Cardiac septum (tissue), 1 donor: ENCODE results near the gene ODAD4. TPM values are rescaled to one million over a fixed set of nuclear protein-coding genes. Genes with fewer than 3 reads are reported as not detected.
A peak's percentile ranks its signal among the peaks of the same experiment; 100 is the strongest.
"Not testable (repeated sequence)": the region's sequence is repeated elsewhere in the genome, so short reads cannot be mapped to it uniquely, and the experiment has no call there.

Source experiments
- DNase-seq: peaks from one replicate; pipeline ENCODE4 v3.0.0-alpha.2; 2020; ENCODE audit warnings: low spot score
- intact Hi-C: fragments of 100-400 bp; cut with DNase I; formaldehyde crosslinking; loops from one replicate; pipeline ENCODE4 v1.14.0; 2022
- total RNA-seq: library from RNA; stranded (reverse); fragmentation: NEBNext Ultra II Directional; extraction: Animal tissue kit (Norgen Biotek cat#: 25700); gene quantifications from one replicate; pipeline ENCODE4 v1.2.1, GENCODE V29; 2021
- donor health status: DM: no; HTN: no; CAD: no.

Gene ODAD4
- total RNA-seq, 1 donor from 2014 or later, result 0.54 TPM

DNA sequence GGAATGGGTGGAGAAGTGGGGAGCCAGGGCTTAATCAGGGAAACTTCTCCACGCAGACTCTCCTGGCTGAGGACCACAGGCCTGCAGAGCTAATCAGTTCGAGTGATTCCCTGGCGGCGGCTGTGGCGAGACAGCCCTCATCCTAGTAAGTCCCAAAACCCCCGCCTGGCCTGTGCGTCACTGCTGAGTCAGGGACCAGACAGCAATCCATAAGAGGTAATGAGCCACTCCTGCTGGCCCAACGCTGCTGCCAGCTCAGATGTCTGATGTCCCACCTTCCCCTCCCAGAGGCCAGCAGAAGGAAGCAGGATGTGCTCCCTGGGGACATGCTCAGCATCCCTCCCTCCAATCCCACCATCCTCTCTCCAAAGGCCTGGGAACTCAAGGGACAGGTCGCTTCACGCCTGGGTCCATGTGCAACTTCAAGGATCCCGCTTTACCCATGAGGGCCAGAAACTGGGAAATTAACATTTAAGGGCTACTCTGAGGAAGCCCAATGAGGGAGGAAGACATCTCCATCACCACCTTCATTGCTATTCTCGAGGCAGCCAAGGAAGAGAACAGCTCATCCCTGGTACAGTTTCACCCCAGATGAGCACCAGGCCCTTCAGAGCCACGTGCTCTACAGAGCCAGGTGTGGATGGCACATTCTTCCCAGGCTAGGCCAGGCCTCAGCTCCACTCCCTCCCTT lies 19.6 kb upstream of the ODAD4 start:
- intact Hi-C loops, result loop anchor here (10.0 kb wide), 1 partner anchor 56 kb away; no protein-coding TSS in a partner anchor
- no peak for DNase-seq

GRCh38 chr17:41912925-41913324 lies 17.5 kb upstream of the ODAD4 start:
- intact Hi-C loops, result loop anchor here (10.0 kb wide), 1 partner anchor 58 kb away; no protein-coding TSS in a partner anchor
- DNase-seq, result no peak

- DNase-seq, result no peak
- intact Hi-C loops, result loop anchor here (10.0 kb wide), 1 partner anchor 59 kb away; no protein-coding TSS in a partner anchor
Observed at GRCh38 chr17:41913798-41914197, 16.6 kb upstream of the ODAD4 start.

- no peak for DNase-seq
Observed at GRCh38 chr17:41914358-41914766, 16.1 kb upstream of the ODAD4 start.

GRCh38 chr17:41915020-41915419 lies 15.4 kb upstream of the ODAD4 start:
- DNase-seq, result no peak
- intact Hi-C loops, result loop anchor here (10.0 kb wide), 1 partner anchor 60 kb away; no protein-coding TSS in a partner anchor

More at GRCh38 chr17:41914358-41914766, 16.1 kb upstream of the ODAD4 start:
- intact Hi-C loops, result loop anchor here (10.0 kb wide), 1 partner anchor 60 kb away; no protein-coding TSS in a partner anchor

- intact Hi-C loops, result loop anchor here (10.0 kb wide), 1 partner anchor 61 kb away; no protein-coding TSS in a partner anchor
- DNase-seq, result no peak
Observed at GRCh38 chr17:41915566-41915965, 14.9 kb upstream of the ODAD4 start.

DNA sequence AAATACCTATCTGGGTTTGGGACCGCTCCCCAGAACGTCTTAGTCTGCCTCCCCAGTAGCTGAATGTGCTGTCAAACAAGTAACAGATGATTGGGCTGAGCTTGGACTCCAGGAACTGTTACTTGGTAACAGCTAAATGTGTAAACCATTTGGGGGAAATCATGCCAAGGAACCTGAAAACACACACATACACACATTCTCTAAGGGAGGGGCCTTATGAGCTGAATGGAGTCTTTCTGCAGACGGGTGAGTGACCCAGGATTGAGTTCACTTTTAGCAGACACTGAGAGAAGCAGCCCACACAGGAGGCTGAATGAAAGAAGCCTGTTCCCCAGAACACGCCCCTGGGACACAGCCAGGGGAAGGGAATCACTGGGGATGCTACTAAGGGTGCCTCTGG lies 13.2 kb upstream of the ODAD4 start:
- intact Hi-C loops, result loop anchor here (10.0 kb wide), 1 partner anchor 62 kb away; no protein-coding TSS in a partner anchor
- DNase-seq, result no peak

GRCh38 chr17:41917679-41918313 lies 12.6 kb upstream of the ODAD4 start:
- intact Hi-C loops, result loop anchor here (10.0 kb wide), 1 partner anchor 63 kb away; no protein-coding TSS in a partner anchor
- no peak for DNase-seq

DNA sequence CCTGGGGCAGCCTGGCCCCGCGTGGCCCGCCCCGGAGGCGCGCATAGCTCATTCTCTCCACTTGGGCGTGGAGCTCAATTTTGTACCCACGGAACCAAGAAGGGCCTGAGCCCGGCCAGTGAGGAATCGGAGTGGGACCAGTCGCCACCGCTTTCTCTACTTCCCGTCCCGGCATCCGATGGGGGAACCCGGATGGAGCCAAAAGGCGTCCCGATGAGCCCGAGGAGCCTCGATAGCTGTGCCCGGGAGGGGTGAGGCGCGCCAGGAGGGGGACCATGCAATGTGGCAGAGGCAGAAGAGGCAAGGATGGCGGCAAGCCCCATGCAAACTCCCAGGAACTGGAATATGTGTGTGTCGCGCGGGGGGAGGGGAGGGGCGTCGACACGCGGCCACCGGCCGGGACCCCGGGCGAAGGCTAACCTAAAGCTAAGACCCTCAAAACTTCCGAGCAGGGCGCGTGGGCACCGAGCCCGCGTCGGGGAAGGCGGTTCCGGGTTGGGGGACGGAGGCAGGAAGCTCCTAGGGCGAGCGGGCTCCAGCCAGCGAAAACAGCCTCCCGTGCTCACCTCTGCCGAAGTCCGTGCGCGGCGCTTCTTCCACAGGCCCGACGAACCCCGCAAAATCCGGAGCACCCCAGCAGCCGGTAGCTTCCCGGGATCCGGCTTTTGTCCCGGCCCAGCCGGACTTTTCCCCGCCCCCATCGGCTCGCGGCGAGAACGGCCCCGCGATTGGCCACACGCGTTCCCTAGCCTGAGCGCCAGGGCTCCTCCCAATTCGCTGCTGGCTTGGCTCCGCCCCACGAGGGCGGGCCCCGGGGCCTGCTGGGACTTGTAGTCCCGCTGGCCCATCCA lies 11.9 kb upstream of the ODAD4 start, which contains the start of gene ACLY:
TSS of gene ACLY (minus strand) at position 638 of the 851 bp plus-strand sequence. CDS start 5,078 bp downstream, outside the sequence.
- peak; percentile 99 for DNase-seq
- intact Hi-C loops, result loop anchor here (1.0 to 10.0 kb wide), 2 partner anchors 12 to 64 kb away; partner anchors contain the start of gene ODAD4

DNA sequence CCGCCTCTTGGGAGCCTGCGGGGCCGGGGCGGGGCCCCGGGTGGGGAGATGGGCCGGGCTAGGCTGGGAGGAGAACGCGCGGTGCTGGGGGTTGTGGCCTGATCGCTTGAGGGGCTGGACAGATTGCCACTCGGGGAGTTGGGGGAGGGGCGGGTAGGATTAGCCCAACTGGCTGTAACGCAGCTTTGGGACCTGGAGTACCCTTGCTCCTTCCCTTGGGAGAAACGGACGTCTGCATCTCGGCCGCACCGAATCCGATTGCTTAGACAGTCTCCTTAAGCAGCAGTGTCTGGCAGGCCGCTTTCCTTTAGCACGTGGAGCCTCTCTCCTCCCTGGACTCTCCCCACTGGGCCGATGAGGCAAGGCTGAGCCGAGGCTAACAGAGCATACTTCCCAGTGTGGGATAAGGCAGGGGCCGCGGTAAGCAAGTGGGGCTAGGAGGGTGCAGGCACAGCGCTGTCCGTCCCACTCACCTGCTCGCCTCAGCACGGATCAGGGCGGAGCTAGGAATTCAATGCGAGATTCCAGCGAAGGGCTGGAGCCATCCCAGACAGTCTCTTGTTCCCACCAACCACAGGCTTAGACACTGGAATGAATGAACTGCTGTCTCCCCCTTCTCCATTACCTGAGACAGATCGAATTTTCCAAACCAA lies 11.1 kb upstream of the ODAD4 start:
- intact Hi-C loops, result loop anchor here (1.0 to 10.0 kb wide), 2 partner anchors 11 to 64 kb away; partner anchors contain the start of gene ODAD4
- DNase-seq, result no peak

DNA sequence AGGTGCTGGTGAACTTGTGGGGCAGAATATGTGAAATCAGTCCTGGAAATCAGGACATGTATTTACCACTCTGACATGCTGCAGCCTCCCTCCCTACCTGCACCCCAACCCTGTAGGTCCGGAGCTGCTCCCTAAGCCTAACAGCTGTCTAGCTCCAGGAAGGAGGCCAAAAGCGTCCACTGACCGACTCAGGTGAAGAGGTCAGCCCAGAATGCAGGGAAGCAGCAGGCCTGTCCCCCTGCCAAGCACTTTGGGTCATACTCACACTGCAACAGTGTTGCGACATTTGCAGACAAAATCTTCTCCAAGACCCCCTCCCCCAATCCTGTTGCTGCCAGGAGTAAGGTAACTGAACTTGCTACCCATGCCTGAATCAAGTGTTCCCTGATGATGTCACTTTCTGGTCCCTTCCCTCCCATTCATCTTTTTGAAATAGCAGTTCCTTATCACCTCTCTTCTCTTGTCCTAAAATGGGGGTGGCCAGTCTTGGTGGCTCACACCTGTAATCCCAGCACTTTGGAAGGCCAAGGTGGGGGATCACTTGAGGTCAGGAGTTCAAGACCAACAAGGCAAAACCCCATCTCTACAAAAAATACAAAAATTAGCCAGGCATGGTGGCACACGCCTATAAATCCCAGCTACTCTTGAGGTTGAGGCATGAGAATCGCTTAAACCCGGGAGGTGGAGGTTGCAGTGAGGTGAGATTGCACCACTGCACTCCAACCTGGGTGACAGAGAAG lies 10.4 kb upstream of the ODAD4 start:
- intact Hi-C loops, result loop anchor here (1.0 to 10.0 kb wide), 2 partner anchors 10 to 65 kb away; partner anchors contain the start of gene ODAD4

GRCh38 chr17:41920580-41920955 lies 9.8 kb upstream of the ODAD4 start:
- no peak for DNase-seq
- intact Hi-C loops, result no loop called here

More for the DNA sequence above, 10.4 kb upstream of the ODAD4 start:
- no peak for DNase-seq

GRCh38 chr17:41925991-41926590 lies 4.3 kb upstream of the ODAD4 start:
- intact Hi-C loops, result no loop called here
- no peak for DNase-seq

DNA sequence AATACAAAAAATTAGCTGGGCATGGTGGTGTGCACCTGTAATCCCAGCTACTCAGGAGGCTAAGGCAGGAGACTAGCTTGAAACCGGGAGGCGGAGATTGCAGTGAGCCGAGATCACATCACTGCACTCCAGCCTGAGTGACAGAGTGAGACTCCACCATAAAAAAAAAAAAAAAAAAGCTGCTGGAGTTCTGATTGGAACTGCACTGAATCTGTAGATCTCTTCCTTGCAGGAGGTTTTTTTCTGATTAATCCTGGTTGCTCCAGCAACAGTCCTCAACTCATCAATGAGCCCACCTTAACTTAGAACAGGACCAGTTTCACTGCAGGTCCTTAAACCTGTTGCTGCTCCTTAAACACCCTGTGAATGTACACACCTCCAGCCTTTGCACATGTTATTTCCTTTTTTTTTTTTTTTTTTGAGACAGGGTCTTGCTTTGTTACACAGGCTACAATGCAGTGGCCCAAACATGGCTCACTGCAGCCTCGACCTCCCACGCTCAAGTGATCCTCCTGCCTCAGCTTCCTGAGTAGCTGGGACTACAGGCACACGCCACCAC lies 1.6 kb upstream of the ODAD4 start:
- no peak for DNase-seq
- intact Hi-C loops, result no loop called here

DNA sequence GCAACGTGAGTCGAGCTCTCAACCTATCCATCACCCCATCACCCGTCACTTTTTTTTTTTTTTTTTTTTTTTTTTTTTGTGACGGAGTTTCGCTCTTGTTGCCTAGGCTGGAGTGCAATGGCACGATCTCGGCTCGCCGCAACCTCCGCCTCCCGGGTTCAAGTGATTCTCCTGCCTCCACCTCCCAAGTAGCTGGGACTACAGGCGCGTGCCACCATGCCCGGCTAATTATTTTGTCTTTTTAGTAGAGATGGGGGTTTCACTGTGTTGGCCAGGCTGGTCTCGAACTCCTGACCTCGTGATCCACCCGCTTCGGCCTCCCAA lies 378 bp downstream of the ODAD4 start:
- intact Hi-C loops, result loop anchor here (1.0 kb wide), 1 partner anchor 11 kb away; no protein-coding TSS in a partner anchor
- not testable (repeated sequence) for DNase-seq

GRCh38 chr17:41931715-41932114 lies 1.3 kb downstream of the ODAD4 start:
- DNase-seq, intact Hi-C loops: not testable (repeated sequence)

DNA sequence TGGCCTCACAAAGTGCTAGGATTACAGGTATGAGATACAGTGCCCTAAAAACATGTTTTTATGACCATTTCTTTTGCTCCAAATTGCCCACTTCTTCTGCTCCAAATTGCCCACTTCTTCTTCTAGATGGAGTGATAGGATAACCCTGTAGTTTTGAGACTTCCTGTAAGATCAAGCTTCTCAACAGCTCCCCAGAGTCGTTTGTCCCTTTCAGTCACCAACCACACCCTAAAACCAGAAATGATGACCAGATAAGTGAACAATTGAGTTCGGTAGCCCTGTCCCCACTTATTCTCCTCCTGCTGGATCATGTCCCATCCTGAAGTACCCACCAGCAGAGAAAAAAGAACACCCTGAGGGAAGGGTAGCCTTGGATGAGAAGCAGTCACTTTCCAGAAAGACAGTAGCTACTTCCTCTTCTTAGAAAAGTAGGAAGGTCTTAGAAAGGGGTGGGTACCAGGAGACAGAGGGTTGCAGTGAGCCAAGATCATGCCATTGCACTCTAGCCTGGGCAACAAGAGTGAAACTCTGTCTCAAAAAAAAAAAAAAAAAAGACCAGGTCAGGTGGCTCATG lies 2.5 kb downstream of the ODAD4 start:
- intact Hi-C loops, result no loop called here
- DNase-seq, result no peak
